ENCODE measurements around the gene ADORA3. TPM values are rescaled to one million over a fixed set of nuclear protein-coding genes. Genes with fewer than 3 reads are reported as not detected.

ADORA3 gene
- polyA plus RNA-seq, 1 donor from 2014 or later: not detected

DNA sequence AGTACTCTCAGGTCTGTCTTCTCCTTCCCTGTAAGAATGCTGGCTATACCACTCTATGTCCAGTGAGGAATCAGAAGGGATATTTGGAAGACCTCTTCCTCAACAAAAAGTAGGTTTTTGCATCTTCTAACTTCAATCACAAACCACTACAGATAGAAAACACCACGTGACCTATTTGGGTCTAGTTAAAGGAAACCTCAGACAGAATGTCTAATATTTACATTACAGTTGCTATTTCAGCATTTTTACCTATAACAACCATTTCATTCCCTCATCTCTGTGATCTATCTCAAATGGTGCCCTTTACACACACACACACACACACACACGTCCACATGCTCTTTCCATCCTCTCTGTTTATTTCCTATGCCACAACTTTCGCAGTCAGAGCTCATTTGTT, 7.9 kb upstream of the ADORA3 start:
- no peaks in the 10 kb centered on the region for H3K27me3 ChIP-seq (ENCODE audit: insufficient read depth, low read depth, low read length)
- H3K36me3 ChIP-seq (ENCODE audit: insufficient read depth, low read length): no peaks in the 10 kb centered on the region
- H3F3A ChIP-seq (ENCODE audit: insufficient read depth, low read length, poor library complexity, severe bottlenecking): no peaks in the 10 kb centered on the region
- no peaks in the 10 kb centered on the region for H3K79me2 ChIP-seq (replicated peaks; ENCODE audit: insufficient read depth, low read length)
- H3K9me3 ChIP-seq (ENCODE audit: low read length): no peaks in the 10 kb centered on the region
- no peak overlapping the region for H3K27ac ChIP-seq (ENCODE audit: low read length)
- H3K9me2 ChIP-seq (ENCODE audit: insufficient read depth, low read length): no peaks in the 10 kb centered on the region
- no peak overlapping the region for H3K4me3 ChIP-seq (ENCODE audit: low read length)
- no peaks in the 10 kb centered on the region for H4K20me1 ChIP-seq (ENCODE audit: insufficient read depth)
- H3K4me2 ChIP-seq (ENCODE audit: low read length): no peak overlapping the region
- no peak overlapping the region for H2AFZ ChIP-seq (ENCODE audit: low read depth, low read length)
- H3K9ac ChIP-seq (ENCODE audit: low read length): no peak overlapping the region
- TF ChIP-seq TAF1 (IDR thresholded peaks at IDR 0.05; ENCODE audit: low read depth) (no peak), RAD21 (conservative IDR thresholded peaks at IDR 0.05) (no peak), MXI1 (conservative IDR thresholded peaks at IDR 0.05; ENCODE audit: poor library complexity, severe bottlenecking) (no peak), POLR2AphosphoS5 (IDR thresholded peaks at IDR 0.05) (no peak), EP300 (conservative IDR thresholded peaks at IDR 0.05; ENCODE audit: poor library complexity, severe bottlenecking) (no peak), SMC3 (conservative IDR thresholded peaks at IDR 0.05; ENCODE audit: poor library complexity) (no peak), EZH2 (IDR thresholded peaks at IDR 0.05; ENCODE audit: borderline replicate concordance, insufficient read depth, low read length, poor library complexity, severe bottlenecking) (no peak), REST (IDR thresholded peaks at IDR 0.05; ENCODE audit: borderline replicate concordance) (no peak)
- TF ChIP-seq, protein P1, sequence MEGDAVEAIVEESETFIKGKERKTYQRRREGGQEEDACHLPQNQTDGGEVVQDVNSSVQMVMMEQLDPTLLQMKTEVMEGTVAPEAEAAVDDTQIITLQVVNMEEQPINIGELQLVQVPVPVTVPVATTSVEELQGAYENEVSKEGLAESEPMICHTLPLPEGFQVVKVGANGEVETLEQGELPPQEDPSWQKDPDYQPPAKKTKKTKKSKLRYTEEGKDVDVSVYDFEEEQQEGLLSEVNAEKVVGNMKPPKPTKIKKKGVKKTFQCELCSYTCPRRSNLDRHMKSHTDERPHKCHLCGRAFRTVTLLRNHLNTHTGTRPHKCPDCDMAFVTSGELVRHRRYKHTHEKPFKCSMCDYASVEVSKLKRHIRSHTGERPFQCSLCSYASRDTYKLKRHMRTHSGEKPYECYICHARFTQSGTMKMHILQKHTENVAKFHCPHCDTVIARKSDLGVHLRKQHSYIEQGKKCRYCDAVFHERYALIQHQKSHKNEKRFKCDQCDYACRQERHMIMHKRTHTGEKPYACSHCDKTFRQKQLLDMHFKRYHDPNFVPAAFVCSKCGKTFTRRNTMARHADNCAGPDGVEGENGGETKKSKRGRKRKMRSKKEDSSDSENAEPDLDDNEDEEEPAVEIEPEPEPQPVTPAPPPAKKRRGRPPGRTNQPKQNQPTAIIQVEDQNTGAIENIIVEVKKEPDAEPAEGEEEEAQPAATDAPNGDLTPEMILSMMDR (IDR thresholded peaks at IDR 0.05; ENCODE audit: poor library complexity, severe bottlenecking): no peak

DNA sequence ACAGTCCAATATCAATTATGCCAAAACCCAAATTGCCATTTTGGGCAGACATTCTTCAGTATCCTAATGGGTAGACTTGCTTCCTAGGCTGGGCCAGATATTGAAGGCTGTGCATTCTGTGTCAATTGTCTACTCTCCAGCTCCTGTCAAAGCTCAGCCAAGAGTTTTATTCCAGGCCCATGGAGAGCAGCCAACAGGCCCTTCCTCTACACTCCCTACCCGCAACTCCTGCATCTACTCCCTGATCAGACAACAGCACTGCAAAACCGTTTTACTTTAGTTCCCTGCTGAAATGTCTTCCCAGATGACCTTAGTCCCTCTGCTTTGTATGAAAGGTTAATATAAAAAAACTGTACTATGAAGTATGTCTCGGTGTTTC, 6.6 kb upstream of the ADORA3 start:
- H3F3A ChIP-seq (ENCODE audit: insufficient read depth, low read length, poor library complexity, severe bottlenecking): no peaks in the 10 kb centered on the region
- H3K36me3 ChIP-seq (ENCODE audit: insufficient read depth, low read length): no peaks in the 10 kb centered on the region
- no peak overlapping the region for H3K27ac ChIP-seq (ENCODE audit: low read length)

More for the DNA sequence above, 6.6 kb upstream of the ADORA3 start:
- Histone ChIP-seq H3K4me3 (ENCODE audit: low read length) (no peak overlapping the region), H3K9me3 (ENCODE audit: low read length) (no peaks in the 10 kb centered on the region), H3K9ac (ENCODE audit: low read length) (no peak overlapping the region), H3K79me2 (replicated peaks; ENCODE audit: insufficient read depth, low read length) (no peaks in the 10 kb centered on the region), H3K27me3 (ENCODE audit: insufficient read depth, low read depth, low read length) (no peaks in the 10 kb centered on the region), H4K20me1 (ENCODE audit: insufficient read depth) (no peaks in the 10 kb centered on the region), H3K4me2 (ENCODE audit: low read length) (no peak overlapping the region), H2AFZ (ENCODE audit: low read depth, low read length) (no peak overlapping the region), H3K9me2 (ENCODE audit: insufficient read depth, low read length) (no peaks in the 10 kb centered on the region)
- TF ChIP-seq TAF1 (IDR thresholded peaks at IDR 0.05; ENCODE audit: low read depth) (no peak), EZH2 (IDR thresholded peaks at IDR 0.05; ENCODE audit: borderline replicate concordance, insufficient read depth, low read length, poor library complexity, severe bottlenecking) (no peak), REST (IDR thresholded peaks at IDR 0.05; ENCODE audit: borderline replicate concordance) (no peak), SMC3 (conservative IDR thresholded peaks at IDR 0.05; ENCODE audit: poor library complexity) (no peak), POLR2AphosphoS5 (IDR thresholded peaks at IDR 0.05) (no peak), MXI1 (conservative IDR thresholded peaks at IDR 0.05; ENCODE audit: poor library complexity, severe bottlenecking) (no peak), EP300 (conservative IDR thresholded peaks at IDR 0.05; ENCODE audit: poor library complexity, severe bottlenecking) (no peak), RAD21 (conservative IDR thresholded peaks at IDR 0.05) (no peak)
- TF ChIP-seq, protein P1 (IDR thresholded peaks at IDR 0.05; ENCODE audit: poor library complexity, severe bottlenecking): no peak

Measured in neural cell (in vitro differentiated cells).